ENCODE results near the gene SNX27.

The SNX27 gene

GRCh38 chr1:151624783-151625182 is 12.9 kb downstream of the SNX27 start:
- Histone ChIP-seq H3K4me2 (ENCODE audit: low read length) (no peak overlapping the region), H3F3A (ENCODE audit: control insufficient read depth, insufficient read depth) (no peaks in the 10 kb centered on the region), H3K27ac (ENCODE audit: low read depth, low read length) (no peak overlapping the region), H3K36me3 (ENCODE audit: control insufficient read depth, low read length) (no peaks in the 10 kb centered on the region), H3K9me2 (replicated peaks; ENCODE audit: control insufficient read depth, low read length) (no peaks in the 10 kb centered on the region), H3K9me3 (ENCODE audit: control insufficient read depth, insufficient read depth, low read length) (no peaks in the 10 kb centered on the region), H3K4me1 (ENCODE audit: control insufficient read depth, low read length) (no peaks in the 10 kb centered on the region), H4K20me1 (ENCODE audit: control insufficient read depth, insufficient read depth, low read depth, low read length) (no peaks in the 10 kb centered on the region; the same call in none of the 2 replicates), H3K27me3 (ENCODE audit: control insufficient read depth, low read length) (no peaks in the 10 kb centered on the region), H3K4me3 (ENCODE audit: low read length) (no peak overlapping the region), H3K79me2 (ENCODE audit: control insufficient read depth, low read length) (peaks cover 39% of the 10 kb centered on the region)
- TF ChIP-seq CTCF (IDR thresholded peaks at IDR 0.05; ENCODE audit: low read depth, low read length, poor library complexity, severe bottlenecking): no peak

GRCh38 chr1:151626740-151627334 is 15.0 kb downstream of the SNX27 start:
- H3K79me2 ChIP-seq (ENCODE audit: control insufficient read depth, low read length): peaks cover 21% of the 10 kb centered on the region
- H3K9me2 ChIP-seq (replicated peaks; ENCODE audit: control insufficient read depth, low read length): no peaks in the 10 kb centered on the region
- H3K36me3 ChIP-seq (ENCODE audit: control insufficient read depth, low read length): no peaks in the 10 kb centered on the region
- no peak overlapping the region for H3K27ac ChIP-seq (ENCODE audit: low read depth, low read length)
- H3K4me3 ChIP-seq (ENCODE audit: low read length): no peak overlapping the region
- H3K27me3 ChIP-seq (ENCODE audit: control insufficient read depth, low read length): no peaks in the 10 kb centered on the region
- H3K4me2 ChIP-seq (ENCODE audit: low read length): no peak overlapping the region
- no peak for TF ChIP-seq CTCF (IDR thresholded peaks at IDR 0.05; ENCODE audit: low read depth, low read length, poor library complexity, severe bottlenecking)
- no peaks in the 10 kb centered on the region for H3F3A ChIP-seq (ENCODE audit: control insufficient read depth, insufficient read depth)
- H4K20me1 ChIP-seq (ENCODE audit: control insufficient read depth, insufficient read depth, low read depth, low read length): no peaks in the 10 kb centered on the region
- peaks cover 7% of the 10 kb centered on the region for H3K4me1 ChIP-seq (ENCODE audit: control insufficient read depth, low read length)
- H3K9me3 ChIP-seq (ENCODE audit: control insufficient read depth, insufficient read depth, low read length): no peaks in the 10 kb centered on the region

GRCh38 chr1:151629278-151629677 is 17.4 kb downstream of the SNX27 start:
- peaks cover 8% of the 10 kb centered on the region for H3K79me2 ChIP-seq (ENCODE audit: control insufficient read depth, low read length)
- no peaks in the 10 kb centered on the region for H3K36me3 ChIP-seq (ENCODE audit: control insufficient read depth, low read length)

More at GRCh38 chr1:151629278-151629677, 17.4 kb downstream of the SNX27 start:
- Histone ChIP-seq H3K4me3 (ENCODE audit: low read length) (no peak overlapping the region), H3K4me1 (ENCODE audit: control insufficient read depth, low read length) (peaks cover 7% of the 10 kb centered on the region), H3K27ac (ENCODE audit: low read depth, low read length) (no peak overlapping the region), H3K4me2 (ENCODE audit: low read length) (no peak overlapping the region), H4K20me1 (ENCODE audit: control insufficient read depth, insufficient read depth, low read depth, low read length) (no peaks in the 10 kb centered on the region), H3F3A (ENCODE audit: control insufficient read depth, insufficient read depth) (no peaks in the 10 kb centered on the region), H3K9me3 (ENCODE audit: control insufficient read depth, insufficient read depth, low read length) (no peaks in the 10 kb centered on the region), H3K27me3 (ENCODE audit: control insufficient read depth, low read length) (no peaks in the 10 kb centered on the region), H3K9me2 (replicated peaks; ENCODE audit: control insufficient read depth, low read length) (no peaks in the 10 kb centered on the region)
- no peak for TF ChIP-seq CTCF (IDR thresholded peaks at IDR 0.05; ENCODE audit: low read depth, low read length, poor library complexity, severe bottlenecking)
- no peak for TF ChIP-seq EZH2phosphoT487 (IDR thresholded peaks at IDR 0.05; ENCODE audit: borderline replicate concordance, low read length)

Data from DOHH2 (cell line).